Stimulated activated CD8-positive, alpha-beta memory T cell treated with anti-CD3 and anti-CD28 coated beads, Interleukin-7, amount 100 ng/mL, for 48 hours (primary cell): ENCODE data around the gene CGB2.

Experiments
- DNase-seq, 2 donors: peaks; one replicate each; pipeline ENCODE4 v3.0.0-alpha.2; 2020; ENCODE audit warnings: low read depth in 1 of 2; ENCODE audit errors: extremely low read depth in 1 of 2

CGB2 gene

GRCh38 chr19:49031642-49032301, at the start of gene CGB2:
Gene CGB2 (plus strand): TSS chr19:49031890. CDS start chr19:49032096, 206 bp downstream.
- peak; percentile 74 to 83 for DNase-seq

GRCh38 chr19:48982280-48982679, 49.4 kb upstream of the CGB2 start:
- DNase-seq: no peak

- no peak for DNase-seq
These were observed 46.0 kb upstream of the CGB2 start for GRCh38 chr19:48985711-48986110.

- DNase-seq: no peak
These were observed 45.5 kb upstream of the CGB2 start for GRCh38 chr19:48986211-48986610.

- no peak for DNase-seq
These were observed 44.4 kb upstream of the CGB2 start for GRCh38 chr19:48987323-48987722.

GRCh38 chr19:48988286-48988685, 43.4 kb upstream of the CGB2 start:
- DNase-seq: no peak

- DNase-seq: no peak
These were observed 42.8 kb upstream of the CGB2 start for GRCh38 chr19:48988860-48989259.

GRCh38 chr19:48989701-48990291, 41.9 kb upstream of the CGB2 start:
- DNase-seq: no peak

- DNase-seq: no peak
These were observed 41.3 kb upstream of the CGB2 start for GRCh38 chr19:48990400-48990799.

GRCh38 chr19:48991011-48991609, 40.6 kb upstream of the CGB2 start:
- DNase-seq: no peak

GRCh38 chr19:48991873-48992580, 39.7 kb upstream of the CGB2 start:
- no peak for DNase-seq

GRCh38 chr19:48992581-48993174, 39.0 kb upstream of the CGB2 start:
- no peak for DNase-seq

- DNase-seq: peak; percentile 99 to 100
These were observed 38.3 kb upstream of the CGB2 start, which contains the start of the genes GYS1 and RUVBL2 for GRCh38 chr19:48993175-48994034. Gene GYS1 (minus strand): TSS chr19:48993309. CDS start chr19:48993112, 197 bp downstream. Gene RUVBL2 (plus strand): TSS chr19:48993887. CDS start chr19:48993912, 25 bp downstream.

- DNase-seq: no peak
These were observed 37.7 kb upstream of the CGB2 start for GRCh38 chr19:48994035-48994386.

GRCh38 chr19:48997972-48998371, 33.7 kb upstream of the CGB2 start:
- DNase-seq: no peak

GRCh38 chr19:48999481-49000325, 32.0 kb upstream of the CGB2 start:
- peak in 1 of 2 donors; percentile 49 for DNase-seq

- DNase-seq: no peak
These were observed 27.6 kb upstream of the CGB2 start for GRCh38 chr19:49004133-49004532.

- no peak for DNase-seq
These were observed 26.6 kb upstream of the CGB2 start for GRCh38 chr19:49004964-49005614.

- DNase-seq: no peak
These were observed 24.8 kb upstream of the CGB2 start for GRCh38 chr19:49006905-49007304.
